Mesendoderm (in vitro differentiated cells): Measurements from ENCODE around the gene GRM3.

ENCODE experiments used
- DNase-seq: peaks from one replicate; pipeline ENCODE4 v3.0.0; 2013
- H2AK5ac ChIP-seq: 2 replicates; pipeline ENCODE4 v1.6.1; 2013; ENCODE audit warnings: low read length, inconsistent platforms
- H2BK120ac ChIP-seq: 2 replicates; pipeline ENCODE4 v1.6.1; 2013; ENCODE audit warnings: low read depth, mild to moderate bottlenecking, low read length, moderate library complexity, mixed read lengths
- H2BK15ac ChIP-seq: replicated peaks from 2 replicates; pipeline ENCODE4 v1.6.1; 2013; ENCODE audit warnings: low read depth, mild to moderate bottlenecking, moderate library complexity
- H2BK5ac ChIP-seq: 2 replicates; pipeline ENCODE4 v1.6.1; 2013; ENCODE audit warnings: low read length, inconsistent platforms
- H3K18ac ChIP-seq: 2 replicates; pipeline ENCODE4 v1.6.1; 2013; ENCODE audit warnings: mild to moderate bottlenecking, low read length, mixed read lengths
- H3K23ac ChIP-seq: one replicate; pipeline ENCODE4 v1.6.1; 2013; ENCODE audit warnings: low read length
- H3K27ac ChIP-seq: 2 replicates; pipeline ENCODE4 v1.5.1; 2013; ENCODE audit warnings: low read depth, mild to moderate bottlenecking, inconsistent platforms, low read length, moderate library complexity
- H3K27me3 ChIP-seq: 2 replicates; pipeline ENCODE4 v1.6.1; 2013; ENCODE audit warnings: low read length, control low read depth, mild to moderate bottlenecking, inconsistent platforms; ENCODE audit not compliant: insufficient read depth, poor library complexity
- H3K36me3 ChIP-seq: 2 replicates; pipeline ENCODE4 v1.6.1; 2013; ENCODE audit warnings: low read length, inconsistent platforms; ENCODE audit not compliant: control insufficient read depth, insufficient read depth
- H3K4ac ChIP-seq: one replicate; pipeline ENCODE4 v1.6.1; 2013; ENCODE audit warnings: low read depth, mild to moderate bottlenecking, low read length, moderate library complexity
- H3K4me1 ChIP-seq: 2 replicates; pipeline ENCODE4 v1.6.1; 2013; ENCODE audit warnings: low read depth, low read length, inconsistent platforms; ENCODE audit not compliant: control insufficient read depth
- H3K4me2 ChIP-seq: 2 replicates; pipeline ENCODE4 v1.6.1; 2013; ENCODE audit warnings: low read length
- H3K4me3 ChIP-seq: 2 replicates; pipeline ENCODE4 v1.5.1; 2013; ENCODE audit warnings: mild to moderate bottlenecking, low read length
- H3K56ac ChIP-seq: one replicate; pipeline ENCODE4 v1.6.1; 2013; ENCODE audit warnings: low read length
- H3K79me1 ChIP-seq: 2 replicates; pipeline ENCODE4 v1.6.1; 2013; ENCODE audit warnings: low read length, inconsistent platforms
- H3K79me2 ChIP-seq: 2 replicates; pipeline ENCODE4 v1.6.1; 2013; ENCODE audit warnings: mild to moderate bottlenecking, low read length; ENCODE audit not compliant: control insufficient read depth, insufficient read depth
- H3K9ac ChIP-seq: 2 replicates; pipeline ENCODE4 v1.6.1; 2013; ENCODE audit warnings: low read length, inconsistent platforms
- H4K5ac ChIP-seq: one replicate; pipeline ENCODE4 v1.6.1; 2013; ENCODE audit warnings: low read length
- H4K8ac ChIP-seq: one replicate; pipeline ENCODE4 v1.6.1; 2013; ENCODE audit warnings: low read depth, mild to moderate bottlenecking, control low read depth, low read length, moderate library complexity
- WGBS: extraction: QIAGEN DNeasy Blood & Tissue Kit; methylation state at CpG from one replicate; pipeline ENCODE4 v1.1.7; 2013; ENCODE audit warnings: low lambda C conversion rate, missing lambda C conversion rate; ENCODE audit not compliant: insufficient coverage; ENCODE audit errors: extremely low coverage; 5-methylcytosine and 5-hydroxymethylcytosine counted together

Gene GRM3

DNA sequence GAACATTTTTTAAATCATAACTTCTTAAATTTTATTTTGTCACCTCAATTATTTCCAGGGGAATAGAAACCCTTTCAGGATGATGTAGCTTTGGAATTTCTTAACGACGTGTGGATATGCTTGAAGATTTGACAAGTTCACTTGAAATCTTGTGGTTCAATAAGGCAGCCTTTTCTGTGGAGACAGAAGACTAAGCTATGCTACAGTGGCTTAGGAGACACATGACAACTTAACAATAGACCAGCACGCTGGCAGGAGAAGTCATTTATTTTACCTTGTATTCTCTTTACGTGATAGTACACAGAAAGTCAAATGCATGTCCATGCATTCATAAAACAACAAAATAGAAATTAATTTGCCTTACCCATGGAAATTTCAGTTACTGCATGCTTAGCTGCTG lies 181.6 kb downstream of the GRM3 start:
- Histone ChIP-seq H3K56ac (no peak overlapping the region), H4K8ac (no peak overlapping the region), H2AK5ac (no peak overlapping the region), H3K4me3 (no peak overlapping the region), H3K79me2 (no peaks in the 10 kb centered on the region), H3K27me3 (no peaks in the 10 kb centered on the region), H4K5ac (no peak overlapping the region), H3K9ac (no peak overlapping the region), H3K23ac (no peak overlapping the region), H2BK120ac (no peak overlapping the region), H3K4me1 (no peaks in the 10 kb centered on the region), H3K27ac (no peak overlapping the region), H2BK15ac (no peak overlapping the region), H3K79me1 (no peaks in the 10 kb centered on the region), H2BK5ac (no peak overlapping the region), H3K4ac (no peak overlapping the region), H3K18ac (no peak overlapping the region), H3K4me2 (no peak overlapping the region), H3K36me3 (no peaks in the 10 kb centered on the region)
- DNase-seq, result no peak
- no CpG with 5 or more reads among the region's 4 CpGs for WGBS

DNA sequence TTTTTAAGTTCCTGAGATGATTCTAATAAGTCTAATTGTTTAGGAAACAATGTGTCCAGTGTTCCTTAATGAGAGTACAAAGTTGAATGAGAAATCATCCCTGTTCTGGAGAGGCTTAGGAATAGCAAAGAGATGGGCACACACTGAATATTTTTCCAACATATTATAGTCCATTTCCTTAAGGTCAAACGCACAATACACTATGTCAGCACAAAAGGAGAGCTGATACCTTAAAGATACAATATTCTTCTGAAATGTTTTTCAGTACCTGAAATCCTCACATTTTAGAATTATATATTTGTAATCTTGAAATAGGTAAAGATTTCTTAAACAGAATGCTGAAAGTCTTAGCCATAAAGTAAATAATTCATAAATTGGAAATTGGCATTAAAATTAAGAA lies 183.2 kb downstream of the GRM3 start:
- Histone ChIP-seq H3K27me3 (no peaks in the 10 kb centered on the region), H3K4me3 (no peak overlapping the region), H3K9ac (no peak overlapping the region), H3K23ac (no peak overlapping the region), H4K8ac (no peak overlapping the region), H2AK5ac (no peak overlapping the region), H4K5ac (no peak overlapping the region), H3K4me2 (no peak overlapping the region), H3K18ac (no peak overlapping the region), H2BK15ac (no peak overlapping the region), H3K79me1 (no peaks in the 10 kb centered on the region), H3K36me3 (no peaks in the 10 kb centered on the region), H2BK120ac (no peak overlapping the region), H3K4ac (no peak overlapping the region), H2BK5ac (no peak overlapping the region), H3K56ac (no peak overlapping the region), H3K27ac (no peak overlapping the region), H3K4me1 (no peaks in the 10 kb centered on the region), H3K79me2 (no peaks in the 10 kb centered on the region)
- DNase-seq, result no peak
- WGBS, result no CpG with 5 or more reads among the region's 1 CpG

DNA sequence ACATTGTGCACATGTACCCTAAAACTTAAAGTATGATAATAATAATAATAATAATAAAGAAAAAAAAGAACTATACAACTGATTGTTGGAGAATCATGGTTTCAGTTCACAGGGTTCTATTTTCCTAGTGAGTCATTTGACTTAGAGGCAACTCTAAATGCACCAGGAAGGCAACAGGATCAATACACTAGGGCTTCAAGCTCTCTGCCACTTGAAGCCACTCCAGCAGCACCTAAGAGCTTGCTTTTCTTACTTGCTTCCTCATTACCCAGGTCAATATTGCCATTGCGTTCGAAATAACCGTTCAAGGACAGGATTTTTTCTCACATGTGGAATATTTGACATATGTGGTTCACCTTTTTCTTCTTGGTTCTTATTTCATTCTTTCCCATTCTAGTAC lies 189.7 kb downstream of the GRM3 start:
- no peaks in the 10 kb centered on the region for H3K79me2 ChIP-seq
- no peak overlapping the region for H3K56ac ChIP-seq
- no peak overlapping the region for H2AK5ac ChIP-seq
- H3K4me3 ChIP-seq, result no peak overlapping the region
- H3K4me2 ChIP-seq, result no peak overlapping the region
- H3K27me3 ChIP-seq, result no peaks in the 10 kb centered on the region
- H2BK5ac ChIP-seq, result no peak overlapping the region
- H3K4me1 ChIP-seq, result no peaks in the 10 kb centered on the region
- H3K23ac ChIP-seq, result no peak overlapping the region
- no peaks in the 10 kb centered on the region for H3K79me1 ChIP-seq
- no peak overlapping the region for H4K5ac ChIP-seq
- no CpG with 5 or more reads among the region's 3 CpGs for WGBS
- H4K8ac ChIP-seq, result no peak overlapping the region
- no peak overlapping the region for H3K9ac ChIP-seq
- H3K4ac ChIP-seq, result no peak overlapping the region
- H3K18ac ChIP-seq, result no peak overlapping the region
- no peak overlapping the region for H3K27ac ChIP-seq
- DNase-seq, result no peak
- H2BK15ac ChIP-seq, result peak overlapping the region; percentile 64
- no peaks in the 10 kb centered on the region for H3K36me3 ChIP-seq
- no peak overlapping the region for H2BK120ac ChIP-seq

DNA sequence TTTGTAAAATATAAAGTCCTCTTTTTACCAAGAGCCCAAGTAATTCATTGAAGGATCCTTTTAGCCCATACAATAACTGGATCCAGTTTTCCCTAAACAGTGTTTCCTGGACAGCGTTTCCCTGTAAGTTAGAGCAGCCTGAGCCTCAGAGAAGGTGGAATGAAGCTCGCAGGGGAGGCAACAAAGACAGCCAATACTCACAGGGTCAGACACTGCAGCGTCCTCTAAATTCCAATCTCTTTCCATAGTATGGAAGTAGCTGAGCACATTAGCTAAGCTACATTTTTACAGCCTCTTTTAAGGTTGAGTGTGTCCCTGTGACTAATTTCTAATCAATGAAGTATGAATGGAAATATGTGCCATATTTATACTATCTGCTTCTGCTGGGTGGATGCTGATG lies 193.5 kb downstream of the GRM3 start:
- Histone ChIP-seq H4K8ac (no peak overlapping the region), H2BK120ac (no peak overlapping the region), H3K18ac (no peak overlapping the region), H3K4me3 (no peak overlapping the region), H2AK5ac (no peak overlapping the region), H3K4ac (no peak overlapping the region), H3K4me1 (no peaks in the 10 kb centered on the region), H3K23ac (no peak overlapping the region), H3K27me3 (no peaks in the 10 kb centered on the region), H2BK5ac (no peak overlapping the region), H3K27ac (no peak overlapping the region), H3K56ac (no peak overlapping the region), H3K79me2 (no peaks in the 10 kb centered on the region), H3K79me1 (no peaks in the 10 kb centered on the region), H3K4me2 (no peak overlapping the region), H4K5ac (no peak overlapping the region), H3K36me3 (no peaks in the 10 kb centered on the region), H3K9ac (no peak overlapping the region), H2BK15ac (no peak overlapping the region)
- WGBS, result no CpG with 5 or more reads among the region's 3 CpGs
- DNase-seq, result no peak

DNA sequence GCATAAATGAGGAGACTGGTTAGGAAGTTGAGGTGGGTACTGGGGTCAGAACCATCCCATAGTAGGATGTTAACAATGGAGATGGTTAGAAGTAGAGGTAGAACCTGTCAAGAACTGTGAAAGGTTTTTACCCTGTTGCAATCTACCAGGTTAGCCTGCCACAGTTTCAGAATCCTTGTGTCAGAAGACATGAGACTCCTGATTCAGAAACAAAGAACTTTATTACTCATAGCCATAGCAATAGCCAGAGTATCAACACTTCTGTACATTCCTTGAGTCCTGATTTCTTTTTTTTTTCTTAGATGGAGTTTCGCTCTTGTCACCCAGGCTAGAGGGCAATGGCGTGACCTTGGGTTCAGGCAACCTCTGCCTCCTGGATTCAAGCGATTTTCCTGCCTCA lies 200.9 kb downstream of the GRM3 start:
- WGBS, result no CpG with 5 or more reads among the region's 3 CpGs

DNA sequence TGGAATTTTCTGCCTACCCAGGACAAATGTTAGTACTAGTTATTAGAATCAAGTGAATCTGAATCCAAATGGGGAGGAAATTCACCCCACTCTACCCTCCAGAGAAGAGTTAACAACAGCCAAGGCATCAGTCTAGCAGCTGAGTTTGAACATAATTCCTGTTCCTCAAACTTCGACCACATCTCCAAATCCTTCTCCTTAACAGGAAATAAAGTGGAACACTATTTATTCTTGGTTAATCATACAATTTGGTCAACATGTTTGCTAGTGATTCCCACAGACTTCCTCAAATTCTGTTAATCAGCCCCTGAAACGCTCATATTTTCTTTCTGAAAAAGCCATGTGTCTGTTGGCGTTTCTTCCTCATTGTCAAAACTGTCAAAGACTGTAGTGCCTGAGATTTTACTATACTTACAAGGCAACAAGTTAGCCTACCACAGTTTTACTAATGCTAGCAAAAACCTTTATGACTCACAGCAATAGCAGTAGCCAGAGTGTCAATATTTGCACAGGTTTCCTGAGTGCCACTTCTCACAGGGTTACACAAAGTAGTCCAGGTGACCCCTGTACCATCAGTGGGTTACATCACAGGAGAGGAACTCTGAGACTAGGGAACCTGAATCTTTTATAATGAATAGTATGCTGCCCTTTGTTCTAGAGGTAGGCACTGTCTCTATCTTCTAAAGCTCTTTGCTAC lies 202.9 kb downstream of the GRM3 start:
- no peaks in the 10 kb centered on the region for H3K27me3 ChIP-seq
- no peak overlapping the region for H3K27ac ChIP-seq
- H3K9ac ChIP-seq, result no peak overlapping the region
- no peaks in the 10 kb centered on the region for H3K79me1 ChIP-seq
- H3K4me3 ChIP-seq, result no peak overlapping the region
- no peak overlapping the region for H2BK120ac ChIP-seq
- H3K4ac ChIP-seq, result no peak overlapping the region
- H3K4me2 ChIP-seq, result no peak overlapping the region
- no peak overlapping the region for H3K23ac ChIP-seq
- H3K79me2 ChIP-seq, result no peaks in the 10 kb centered on the region
- no peak overlapping the region for H3K56ac ChIP-seq
- no peak overlapping the region for H2AK5ac ChIP-seq
- no peak overlapping the region for H3K18ac ChIP-seq
- H4K8ac ChIP-seq, result no peak overlapping the region
- no peaks in the 10 kb centered on the region for H3K4me1 ChIP-seq
- no peak overlapping the region for H2BK15ac ChIP-seq
- DNase-seq, result no peak
- no peaks in the 10 kb centered on the region for H3K36me3 ChIP-seq
- no peak overlapping the region for H4K5ac ChIP-seq
- WGBS, result no CpG with 5 or more reads among the region's 3 CpGs
- H2BK5ac ChIP-seq, result no peak overlapping the region

More for the DNA sequence above, 200.9 kb downstream of the GRM3 start:
- Histone ChIP-seq H3K79me2 (no peaks in the 10 kb centered on the region), H2AK5ac (no peak overlapping the region), H3K23ac (no peak overlapping the region), H2BK5ac (no peak overlapping the region), H2BK120ac (no peak overlapping the region), H3K4ac (no peak overlapping the region), H3K9ac (no peak overlapping the region), H3K4me3 (no peak overlapping the region), H2BK15ac (no peak overlapping the region), H4K5ac (no peak overlapping the region), H3K36me3 (no peaks in the 10 kb centered on the region), H3K27me3 (no peaks in the 10 kb centered on the region), H3K18ac (no peak overlapping the region), H3K4me2 (no peak overlapping the region), H4K8ac (no peak overlapping the region), H3K4me1 (no peaks in the 10 kb centered on the region), H3K79me1 (no peaks in the 10 kb centered on the region), H3K56ac (no peak overlapping the region), H3K27ac (no peak overlapping the region)
- no peak for DNase-seq
